PC-3 (cell line): ENCODE data around the gene PLXNA1. TPM values are rescaled to one million over a fixed set of nuclear protein-coding genes. Genes with fewer than 3 reads are reported as not detected.

ENCODE experiments used
- ATAC-seq: fragments of 200-7000 bp; cut with Tn5 transposase; 2 replicates; pipeline ENCODE4 v1.9.1; 2020; ENCODE audit warnings: mild to moderate bottlenecking, moderate library complexity
- BruUV-seq: library from RNA; stranded (reverse); fragments of 400-500 nt; replicated peaks from 2 replicates; lab custom pipeline; 2021; lab: Mats Ljungman, UMichigan
- CTCF ChIA-PET: fragments of 300-600 bp; sonication (Branson Sonifier 250); formaldehyde crosslinking; loops from one replicate; lab custom pipeline; 2022; ENCODE audit warnings: antibody characterized with exemption; lab: Charles Lee
- POLR2A ChIA-PET: fragments of 300-600 bp; sonication (Branson Sonifier 250); formaldehyde crosslinking; loops from one replicate; lab custom pipeline; 2022; ENCODE audit warnings: antibody characterized with exemption; ENCODE audit not compliant: unreplicated experiment; lab: Charles Lee
- DNase-seq: peaks from one replicate; pipeline ENCODE4 v3.0.0-alpha.2; 2015
- H2AFZ ChIP-seq: fragments of 300-600 bp; sonication (generic); 2 replicates; pipeline ENCODE4 v1.6.0; 2016; ENCODE audit warnings: antibody characterized with exemption, low read length
- H3F3A ChIP-seq: fragments of 300-600 bp; sonication (generic); one replicate; pipeline ENCODE4 v1.6.0; 2017; ENCODE audit warnings: antibody characterized with exemption, low read length, control low read depth, mild to moderate bottlenecking; ENCODE audit not compliant: unreplicated experiment
- H3K27ac ChIP-seq: fragments of 300-600 bp; sonication (generic); 2 replicates; pipeline ENCODE4 v1.5.1; 2016; ENCODE audit warnings: mild to moderate bottlenecking, low read length
- H3K27me3 ChIP-seq: fragments of 300-600 bp; sonication (generic); 2 replicates; pipeline ENCODE4 v1.6.1; 2016; ENCODE audit warnings: low read length, mixed read lengths
- H3K36me3 ChIP-seq: fragments of 300-600 bp; sonication (generic); 2 replicates; pipeline ENCODE4 v1.6.1; 2016; ENCODE audit warnings: low read depth, mixed run types, low read length, mixed read lengths
- H3K4me1 ChIP-seq: fragments of 300-600 bp; sonication (generic); 2 replicates; pipeline ENCODE4 v1.5.1; 2016; ENCODE audit warnings: low read length; ENCODE audit not compliant: insufficient read depth
- H3K4me2 ChIP-seq: fragments of 300-600 bp; sonication (generic); 2 replicates; pipeline ENCODE4 v1.6.0; 2016; ENCODE audit warnings: low read length
- H3K4me3 ChIP-seq: fragments of 300-600 bp; sonication (generic); 2 replicates; pipeline ENCODE4 v1.5.1; 2016; ENCODE audit warnings: mild to moderate bottlenecking, low read length, mixed read lengths
- H3K79me2 ChIP-seq: fragments of 300-600 bp; sonication (generic); 2 replicates; pipeline ENCODE4 v1.6.1; 2017; ENCODE audit warnings: low read length, mixed read lengths
- H3K9ac ChIP-seq: fragments of 300-600 bp; sonication (generic); 2 replicates; pipeline ENCODE4 v1.6.0; 2016; ENCODE audit warnings: mild to moderate bottlenecking, low read length
- H3K9me2 ChIP-seq: fragments of 300-600 bp; sonication (generic); replicated peaks from 2 replicates; pipeline ENCODE4 v1.6.1; 2016; ENCODE audit warnings: mixed run types, low read length, mixed read lengths
- H3K9me3 ChIP-seq: fragments of 300-600 bp; sonication (generic); 2 replicates; pipeline ENCODE4 v1.6.1; 2016; ENCODE audit warnings: low read length, mixed read lengths
- H4K20me1 ChIP-seq: fragments of 300-600 bp; sonication (generic); 2 replicates; pipeline ENCODE4 v1.6.1; 2016; ENCODE audit warnings: low read length, mixed read lengths
- CTCF ChIP-seq: fragments of 300-600 bp; sonication (generic); conservative IDR thresholded peaks from 2 replicates; pipeline ENCODE4 v1.5.1; 2017; ENCODE audit warnings: antibody characterized with exemption, low read depth, mild to moderate bottlenecking, low read length
- EZH2 ChIP-seq: fragments of 300-600 bp; sonication (generic); IDR thresholded peaks from one replicate; pipeline ENCODE4 v1.6.1; 2017; ENCODE audit warnings: antibody characterized with exemption, mild to moderate bottlenecking, low read length; ENCODE audit not compliant: unreplicated experiment
- EZH2phosphoT487 ChIP-seq: fragments of 300-600 bp; sonication (generic); IDR thresholded peaks from 2 replicates; pipeline ENCODE4 v1.6.1; 2018; ENCODE audit warnings: mild to moderate bottlenecking, antibody characterized with exemption, low read length, borderline replicate concordance
- intact Hi-C: fragments of 100-400 bp; cut with micrococcal nuclease; formaldehyde crosslinking; loops from 2 replicates; pipeline ENCODE4 v1.9.0; 2023
- total RNA-seq: library from RNA; depleted of rRNA; stranded (reverse); fragments of >200 nt; gene quantifications from 2 replicates; pipeline ENCODE4 v1.2.3, GENCODE V29; 2014

Gene PLXNA1
- total RNA-seq, 1 experiment from 2014 or later, result 30.0 TPM

GRCh38 chr3:126967386-126967785, 15.5 kb upstream of the PLXNA1 start:
- H3K36me3 ChIP-seq, result no peaks in the 10 kb centered on the region
- no peaks in the 10 kb centered on the region for H3F3A ChIP-seq
- BruUV-seq, result no TSS peak
- H3K4me1 ChIP-seq, result peaks cover 11% of the 10 kb centered on the region
- intact Hi-C loops, result loop anchor here (10.0 kb wide), 1 partner anchor 113 kb away; no protein-coding TSS in a partner anchor
- no peak overlapping the region for H2AFZ ChIP-seq
- no peak overlapping the region for H3K27ac ChIP-seq
- ATAC-seq, result no peak
- H3K4me2 ChIP-seq, result no peak overlapping the region
- no peak for DNase-seq
- H3K9me3 ChIP-seq, result no peaks in the 10 kb centered on the region
- no peaks in the 10 kb centered on the region for H3K79me2 ChIP-seq
- no peaks in the 10 kb centered on the region for H3K9me2 ChIP-seq
- POLR2A ChIA-PET, result no interaction called here
- no peaks in the 10 kb centered on the region for H4K20me1 ChIP-seq
- no peaks in the 10 kb centered on the region for H3K27me3 ChIP-seq
- CTCF ChIA-PET, result no interaction called here
- no peak overlapping the region for H3K4me3 ChIP-seq
- H3K9ac ChIP-seq, result no peak overlapping the region
- no peak for TF ChIP-seq EZH2phosphoT487
- TF ChIP-seq EZH2, result no peak
- no peak for TF ChIP-seq CTCF

GRCh38 chr3:126968391-126969390, 14.2 kb upstream of the PLXNA1 start:
- ChIA-PET CTCF (no interaction called here), POLR2A (no interaction called here)
- peaks cover 11% of the 10 kb centered on the region for H3K4me1 ChIP-seq
- H3K27ac ChIP-seq, result no peak overlapping the region
- intact Hi-C loops, result loop anchor here (10.0 kb wide), 1 partner anchor 114 kb away; no protein-coding TSS in a partner anchor
- no peak overlapping the region for H3K9ac ChIP-seq
- H4K20me1 ChIP-seq, result no peaks in the 10 kb centered on the region
- no TSS peak for BruUV-seq
- DNase-seq (no peak), ATAC-seq (no peak)
- H3K9me2 ChIP-seq, result no peaks in the 10 kb centered on the region
- H3K79me2 ChIP-seq, result no peaks in the 10 kb centered on the region
- no peaks in the 10 kb centered on the region for H3K27me3 ChIP-seq
- TF ChIP-seq CTCF, result no peak
- TF ChIP-seq EZH2phosphoT487, result no peak
- TF ChIP-seq EZH2, result no peak
- H3K9me3 ChIP-seq, result no peaks in the 10 kb centered on the region
- no peak overlapping the region for H2AFZ ChIP-seq
- H3K36me3 ChIP-seq, result no peaks in the 10 kb centered on the region
- H3K4me2 ChIP-seq, result no peak overlapping the region
- H3F3A ChIP-seq, result no peaks in the 10 kb centered on the region
- H3K4me3 ChIP-seq, result no peak overlapping the region

- CTCF ChIA-PET, result no interaction called here
- H2AFZ ChIP-seq, result no peak overlapping the region
- no peak overlapping the region for H3K4me2 ChIP-seq
Measured at GRCh38 chr3:126969586-126969985, 13.3 kb upstream of the PLXNA1 start.

More at GRCh38 chr3:126969586-126969985, 13.3 kb upstream of the PLXNA1 start:
- DNase-seq, result no peak
- H3K4me1 ChIP-seq, result peaks cover 11% of the 10 kb centered on the region
- POLR2A ChIA-PET, result no interaction called here
- intact Hi-C loops, result loop anchor here (10.0 kb wide), 1 partner anchor 115 kb away; no protein-coding TSS in a partner anchor
- H4K20me1 ChIP-seq, result no peaks in the 10 kb centered on the region
- H3F3A ChIP-seq, result no peaks in the 10 kb centered on the region
- H3K9ac ChIP-seq, result no peak overlapping the region
- TF ChIP-seq CTCF (no peak), EZH2 (no peak), EZH2phosphoT487 (no peak)
- ATAC-seq, result no peak
- H3K9me2 ChIP-seq, result no peaks in the 10 kb centered on the region
- no peak overlapping the region for H3K4me3 ChIP-seq
- H3K27me3 ChIP-seq, result no peaks in the 10 kb centered on the region
- BruUV-seq, result no TSS peak
- no peak overlapping the region for H3K27ac ChIP-seq
- H3K79me2 ChIP-seq, result no peaks in the 10 kb centered on the region
- H3K36me3 ChIP-seq, result no peaks in the 10 kb centered on the region
- peaks cover under 1% of the 10 kb centered on the region; the same call in 1 of the 2 replicates for H3K9me3 ChIP-seq
